Activated T-helper 1 cell treated with anti-CD3 and anti-CD28 coated beads, Interleukin-12 subunit alpha, Interleukin-12 subunit beta, Interleukin-2, Interleukin-4 antibody, amounts not matched to agents 30 ng/mL and 10 ng/mL and 1 ng/mL, durations not matched to agents 14 hours and 24 hours and 36 hours (primary cell): ENCODE measurements around the gene GALNT18. TPM values are rescaled to one million over a fixed set of nuclear protein-coding genes. Genes with fewer than 3 reads are reported as not detected.

Source experiments
- DNase-seq: peaks from one replicate; pipeline ENCODE4 v3.0.0; 2021; ENCODE audit warnings: low spot score
- H3K27ac Mint-ChIP-seq: one replicate; pipeline ENCODE4 v1.8.0; 2021; ENCODE audit warnings: mild to moderate bottlenecking, mixed read lengths
- H3K27me3 Mint-ChIP-seq: one replicate; pipeline ENCODE4 v1.8.0; 2022; ENCODE audit warnings: mild to moderate bottlenecking, moderate library complexity, mixed read lengths; ENCODE audit not compliant: insufficient read depth
- H3K36me3 Mint-ChIP-seq: one replicate; pipeline ENCODE4 v1.8.0; 2021; ENCODE audit warnings: low read depth, mixed read lengths
- H3K4me1 Mint-ChIP-seq: one replicate; pipeline ENCODE4 v1.8.0; 2021; ENCODE audit warnings: low read depth, mixed read lengths
- H3K4me3 Mint-ChIP-seq: one replicate; pipeline ENCODE4 v1.8.0; 2021; ENCODE audit warnings: mild to moderate bottlenecking, moderate library complexity, mixed read lengths
- H3K9me3 Mint-ChIP-seq: one replicate; pipeline ENCODE4 v1.8.0; 2021; ENCODE audit warnings: mixed read lengths
- intact Hi-C: fragments of 100-400 bp; cut with micrococcal nuclease; formaldehyde crosslinking; loops from one replicate; pipeline ENCODE4 v1.15.1; 2024
- total RNA-seq: library from RNA; stranded (reverse); gene quantifications from 2 replicates; pipeline ENCODE4 v1.2.3, GENCODE V29; 2022

The GALNT18 gene
- total RNA-seq, 1 donor from 2014 or later, result 5.3 TPM

DNA sequence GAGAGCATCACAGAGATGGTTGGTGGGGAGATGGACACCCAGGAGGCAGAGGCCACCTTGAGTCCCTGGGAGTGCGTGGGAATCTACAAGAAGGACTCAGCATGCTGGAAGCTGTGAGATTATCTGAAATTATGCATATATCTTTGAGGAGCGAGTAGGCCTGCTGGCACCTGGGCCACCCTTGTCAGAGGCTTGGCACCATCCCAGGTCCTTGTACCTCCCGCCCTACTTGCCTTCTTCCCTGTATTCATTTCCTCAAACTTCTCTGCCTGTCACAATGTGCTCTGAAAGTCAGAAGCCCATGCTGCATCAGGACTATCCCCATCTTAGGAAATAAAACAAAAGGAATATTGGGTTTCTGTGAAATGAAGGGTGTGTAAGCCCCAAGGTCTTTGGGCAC is 135.8 kb downstream of the GALNT18 start:
- DNase-seq, result no peak
- Mint-ChIP-seq H3K27ac (no peak overlapping the region), H3K9me3 (no peaks in the 10 kb centered on the region), H3K27me3 (peaks cover 8% of the 10 kb centered on the region), H3K4me1 (no peaks in the 10 kb centered on the region), H3K36me3 (no peaks in the 10 kb centered on the region), H3K4me3 (no peak overlapping the region)
- intact Hi-C loops, result no loop called here

DNA sequence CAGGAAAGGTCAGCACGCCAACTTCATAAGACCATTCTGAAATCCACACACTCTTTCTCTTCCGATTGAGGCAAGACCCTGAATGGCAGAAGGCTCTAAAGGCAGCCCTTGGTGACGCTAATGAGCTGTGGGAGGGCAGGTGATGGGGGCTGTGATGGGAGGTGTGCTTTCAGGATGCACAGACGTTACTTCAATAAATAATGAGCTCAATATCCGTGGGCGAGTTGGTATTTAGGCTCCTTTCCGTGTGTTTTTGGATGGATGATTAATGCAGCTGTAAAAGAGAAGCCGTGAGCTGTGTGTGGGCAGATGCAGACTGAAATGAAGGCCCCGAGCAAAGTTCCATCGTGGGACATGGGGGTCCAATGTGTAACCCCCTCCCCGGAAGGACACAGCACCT is 138.2 kb downstream of the GALNT18 start:
- H3K4me1 Mint-ChIP-seq, result no peaks in the 10 kb centered on the region
- H3K27ac Mint-ChIP-seq, result no peak overlapping the region
- H3K4me3 Mint-ChIP-seq, result no peak overlapping the region
- H3K36me3 Mint-ChIP-seq, result no peaks in the 10 kb centered on the region
- H3K9me3 Mint-ChIP-seq, result no peaks in the 10 kb centered on the region
- intact Hi-C loops, result no loop called here
- H3K27me3 Mint-ChIP-seq, result peaks cover 8% of the 10 kb centered on the region
- no peak for DNase-seq

DNA sequence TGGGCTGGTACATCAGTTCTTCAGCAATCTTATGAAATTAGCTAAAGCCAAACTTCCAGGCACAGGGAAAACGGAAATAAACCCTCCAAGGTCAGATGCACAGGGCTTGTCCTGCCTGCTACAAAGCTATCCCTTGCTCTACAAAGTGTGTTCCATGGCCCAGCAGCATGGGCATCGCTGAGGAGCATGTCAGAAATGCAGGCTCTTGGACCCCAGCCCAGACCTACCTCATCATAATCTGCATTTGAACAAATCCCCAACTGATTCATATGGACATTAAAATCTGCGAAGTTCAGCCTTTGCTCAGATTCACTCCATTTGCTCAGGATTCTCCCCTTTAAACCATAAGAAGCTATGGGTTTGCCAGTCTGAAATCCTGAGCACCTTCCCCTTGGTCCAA is 139.1 kb downstream of the GALNT18 start:
- intact Hi-C loops, result no loop called here
- Mint-ChIP-seq H3K27me3 (peaks cover 8% of the 10 kb centered on the region), H3K27ac (no peak overlapping the region), H3K9me3 (no peaks in the 10 kb centered on the region), H3K36me3 (no peaks in the 10 kb centered on the region), H3K4me3 (no peak overlapping the region), H3K4me1 (no peaks in the 10 kb centered on the region)
- DNase-seq, result no peak

DNA sequence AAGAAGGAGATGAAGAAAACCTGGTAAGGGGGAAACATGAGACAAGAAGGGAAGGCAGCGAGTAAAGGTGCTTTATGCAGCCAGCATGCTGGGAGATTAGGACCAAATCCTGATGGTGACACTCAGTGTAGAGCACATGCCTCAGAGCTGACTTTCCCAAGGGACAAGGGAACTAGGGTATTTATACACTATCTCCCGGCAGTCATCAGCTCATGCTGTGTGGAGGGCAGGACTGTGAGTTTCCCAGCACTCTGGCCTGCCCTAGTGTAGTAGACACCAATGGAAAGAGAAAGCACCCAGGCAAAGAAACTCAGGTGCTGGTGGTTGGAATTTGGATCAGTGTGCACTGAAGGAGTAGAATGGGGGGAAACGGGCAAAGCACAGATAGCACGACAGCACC is 140.4 kb downstream of the GALNT18 start:
- intact Hi-C loops, result no loop called here
- no peak for DNase-seq
- no peaks in the 10 kb centered on the region for H3K36me3 Mint-ChIP-seq
- H3K27ac Mint-ChIP-seq, result no peak overlapping the region
- peaks cover 6% of the 10 kb centered on the region for H3K27me3 Mint-ChIP-seq
- no peaks in the 10 kb centered on the region for H3K9me3 Mint-ChIP-seq
- no peaks in the 10 kb centered on the region for H3K4me1 Mint-ChIP-seq
- no peak overlapping the region for H3K4me3 Mint-ChIP-seq

DNA sequence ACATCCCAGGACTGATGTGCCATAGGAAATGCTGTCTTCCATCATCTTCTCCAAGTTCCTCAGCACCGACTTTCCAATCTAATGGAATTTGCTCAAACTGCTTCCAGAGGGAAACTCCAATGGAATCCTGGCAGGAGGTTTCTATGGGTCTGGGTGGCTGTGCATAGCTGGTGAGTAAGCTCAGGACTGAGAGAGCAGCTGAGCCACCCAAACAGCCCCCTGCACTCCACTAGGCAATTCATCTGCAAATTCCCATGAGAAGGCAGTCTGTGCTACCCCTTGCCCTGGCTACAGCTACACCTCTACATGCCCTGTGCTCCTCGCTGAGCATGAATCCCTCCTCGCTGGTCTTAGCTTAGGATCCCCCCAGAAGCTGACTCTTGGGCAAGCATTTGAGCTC is 140.8 kb downstream of the GALNT18 start:
- no peaks in the 10 kb centered on the region for H3K36me3 Mint-ChIP-seq
- intact Hi-C loops, result no loop called here

DNA sequence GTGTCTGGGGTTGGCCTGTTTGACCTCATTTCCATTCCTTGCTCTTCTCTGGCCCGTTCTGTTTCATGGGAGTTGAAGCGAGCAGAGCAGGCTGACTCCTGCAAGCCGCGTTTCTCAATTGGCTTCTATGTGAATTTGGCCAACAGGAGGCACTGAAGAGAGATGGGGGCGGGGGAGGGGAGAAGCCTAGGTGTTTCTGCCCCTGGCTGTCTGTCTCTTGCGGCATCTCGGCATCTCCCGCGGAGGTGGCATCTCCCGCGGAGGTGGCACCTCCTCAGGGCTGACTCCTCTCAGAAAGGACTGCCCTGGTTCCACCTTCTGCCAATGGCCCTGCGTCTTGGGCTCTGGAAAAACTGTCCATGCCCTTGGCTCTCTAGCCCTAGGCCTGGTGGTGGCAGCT is 143.1 kb downstream of the GALNT18 start:
- H3K27ac Mint-ChIP-seq, result no peak overlapping the region
- no peaks in the 10 kb centered on the region for H3K9me3 Mint-ChIP-seq
- H3K4me3 Mint-ChIP-seq, result no peak overlapping the region
- DNase-seq, result no peak
- peaks cover 2% of the 10 kb centered on the region for H3K27me3 Mint-ChIP-seq
- H3K36me3 Mint-ChIP-seq, result no peaks in the 10 kb centered on the region
- intact Hi-C loops, result no loop called here
- H3K4me1 Mint-ChIP-seq, result no peaks in the 10 kb centered on the region

More for the DNA sequence above, 140.8 kb downstream of the GALNT18 start:
- DNase-seq, result no peak
- no peak overlapping the region for H3K4me3 Mint-ChIP-seq
- no peaks in the 10 kb centered on the region for H3K4me1 Mint-ChIP-seq
- no peaks in the 10 kb centered on the region for H3K9me3 Mint-ChIP-seq
- no peak overlapping the region for H3K27ac Mint-ChIP-seq
- H3K27me3 Mint-ChIP-seq, result peaks cover 6% of the 10 kb centered on the region

DNA sequence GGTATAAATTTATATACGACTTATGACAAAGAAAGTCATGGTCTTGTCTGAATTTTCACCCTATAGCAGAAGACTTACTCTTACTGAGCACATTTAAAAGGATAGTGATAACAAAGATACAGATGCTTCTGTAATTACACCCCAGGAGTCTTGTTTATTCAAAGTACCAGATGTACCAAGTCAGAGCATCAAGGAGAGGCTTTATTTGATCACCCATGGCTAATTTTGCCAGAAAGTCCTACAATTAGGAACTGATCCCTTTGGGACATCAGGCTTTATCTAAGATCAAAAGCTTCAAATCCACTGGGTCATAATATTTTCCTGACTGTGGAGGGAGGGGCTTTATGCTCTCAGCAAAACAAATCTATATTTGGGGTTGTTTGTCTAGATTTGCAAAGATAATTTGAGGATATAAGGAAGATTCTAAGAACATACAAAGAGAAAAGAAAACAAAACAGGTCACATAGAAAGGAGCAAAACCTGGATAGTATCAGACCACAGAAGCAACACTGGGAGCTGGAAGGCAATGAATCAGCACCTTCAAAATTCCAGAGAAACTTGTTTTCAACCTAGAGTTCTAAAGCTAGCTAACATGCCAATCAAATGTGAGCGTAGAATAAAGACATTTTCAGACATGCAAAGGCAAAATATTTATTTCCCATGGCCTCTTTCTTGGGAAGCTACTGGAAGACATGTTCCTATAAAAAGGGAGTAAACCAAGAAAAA is 143.9 kb downstream of the GALNT18 start:
- peaks cover 2% of the 10 kb centered on the region for H3K27me3 Mint-ChIP-seq
- no peak overlapping the region for H3K27ac Mint-ChIP-seq
- no peak for DNase-seq
- H3K4me1 Mint-ChIP-seq, result no peaks in the 10 kb centered on the region
- no peaks in the 10 kb centered on the region for H3K36me3 Mint-ChIP-seq
- H3K9me3 Mint-ChIP-seq, result no peaks in the 10 kb centered on the region
- no peak overlapping the region for H3K4me3 Mint-ChIP-seq
- intact Hi-C loops, result no loop called here

DNA sequence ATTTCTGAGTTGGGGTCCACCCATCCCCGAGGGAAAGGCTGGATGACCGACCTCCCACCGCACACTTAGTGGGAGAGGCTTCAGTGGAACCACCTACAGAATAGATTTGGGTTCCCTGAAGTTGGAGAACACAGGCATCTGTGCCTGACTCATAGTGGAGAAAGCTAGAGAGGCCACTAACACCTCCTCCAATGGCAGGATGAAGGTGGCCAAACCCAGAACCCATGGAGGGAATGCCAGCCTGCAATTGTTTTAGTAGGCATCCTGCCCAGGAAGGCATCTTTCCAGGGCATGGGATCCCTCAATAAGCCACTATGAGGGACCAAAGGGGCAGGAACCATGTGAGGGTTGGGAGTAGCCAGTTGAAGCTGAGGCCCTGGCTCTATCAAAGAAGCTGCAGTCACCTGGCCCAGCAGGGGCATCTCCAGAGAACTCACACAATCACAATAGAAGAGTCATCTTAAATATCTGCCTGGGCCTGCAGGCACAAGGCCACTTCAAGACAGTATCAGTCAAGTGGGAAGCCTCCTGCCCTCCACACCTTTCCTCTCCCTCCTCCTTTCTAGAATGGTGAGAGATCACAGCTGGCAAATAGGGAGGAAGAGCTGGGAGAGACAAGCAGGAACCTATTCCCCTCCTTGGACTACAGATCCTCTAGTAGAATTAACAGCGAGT is 144.7 kb downstream of the GALNT18 start:
- Mint-ChIP-seq H3K9me3 (no peaks in the 10 kb centered on the region), H3K27ac (no peak overlapping the region), H3K4me3 (no peak overlapping the region), H3K27me3 (peaks cover 4% of the 10 kb centered on the region), H3K36me3 (no peaks in the 10 kb centered on the region), H3K4me1 (no peaks in the 10 kb centered on the region)
- intact Hi-C loops, result no loop called here
- DNase-seq, result no peak

DNA sequence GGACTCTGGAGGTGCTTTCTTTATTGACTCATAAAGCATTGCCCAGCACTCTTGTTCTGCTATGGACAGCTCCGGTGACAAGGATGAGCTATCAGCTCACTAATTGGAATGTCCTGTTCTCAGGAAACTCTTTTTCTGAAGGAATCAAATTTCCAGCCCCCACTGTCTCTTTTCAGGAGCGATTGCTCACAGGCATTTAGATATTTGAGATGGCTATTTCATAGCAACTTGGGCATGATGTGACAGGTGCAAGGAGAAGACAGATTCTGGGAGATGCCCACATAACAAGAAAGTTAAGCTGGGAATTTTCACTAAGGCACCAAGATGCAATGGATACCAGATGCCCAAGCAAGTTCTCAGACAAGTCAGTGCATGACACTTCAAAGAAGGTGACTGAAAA is 145.3 kb downstream of the GALNT18 start:
- intact Hi-C loops, result no loop called here
- no peaks in the 10 kb centered on the region for H3K9me3 Mint-ChIP-seq

DNA sequence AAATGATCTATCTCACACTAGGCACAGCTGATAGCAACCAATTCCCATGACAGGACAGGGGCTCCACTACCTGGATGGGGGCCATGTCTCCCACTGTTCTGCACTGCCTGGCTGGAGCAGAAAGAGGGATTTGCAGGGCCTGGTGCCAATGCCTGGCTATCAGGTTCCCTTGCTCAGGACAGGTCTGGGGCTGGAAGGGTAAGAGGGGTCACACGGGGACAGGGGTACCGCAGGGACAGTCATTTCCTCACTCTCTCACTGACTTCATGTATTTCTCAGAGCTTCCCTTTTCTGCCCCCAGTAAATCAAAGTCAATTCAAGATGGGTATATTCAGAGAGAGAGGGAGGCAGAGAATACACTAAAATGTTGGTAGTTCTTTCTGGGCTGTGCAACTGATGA is 149.7 kb downstream of the GALNT18 start:
- Mint-ChIP-seq H3K4me3 (no peak overlapping the region), H3K9me3 (no peaks in the 10 kb centered on the region), H3K27ac (no peak overlapping the region), H3K27me3 (peaks cover 2% of the 10 kb centered on the region), H3K4me1 (no peaks in the 10 kb centered on the region), H3K36me3 (no peaks in the 10 kb centered on the region)
- intact Hi-C loops, result no loop called here
- DNase-seq, result no peak

More for the DNA sequence above, 145.3 kb downstream of the GALNT18 start:
- no peak overlapping the region for H3K4me3 Mint-ChIP-seq
- no peaks in the 10 kb centered on the region for H3K36me3 Mint-ChIP-seq
- DNase-seq, result no peak
- no peak overlapping the region for H3K27ac Mint-ChIP-seq
- H3K4me1 Mint-ChIP-seq, result no peaks in the 10 kb centered on the region
- H3K27me3 Mint-ChIP-seq, result peaks cover 4% of the 10 kb centered on the region

DNA sequence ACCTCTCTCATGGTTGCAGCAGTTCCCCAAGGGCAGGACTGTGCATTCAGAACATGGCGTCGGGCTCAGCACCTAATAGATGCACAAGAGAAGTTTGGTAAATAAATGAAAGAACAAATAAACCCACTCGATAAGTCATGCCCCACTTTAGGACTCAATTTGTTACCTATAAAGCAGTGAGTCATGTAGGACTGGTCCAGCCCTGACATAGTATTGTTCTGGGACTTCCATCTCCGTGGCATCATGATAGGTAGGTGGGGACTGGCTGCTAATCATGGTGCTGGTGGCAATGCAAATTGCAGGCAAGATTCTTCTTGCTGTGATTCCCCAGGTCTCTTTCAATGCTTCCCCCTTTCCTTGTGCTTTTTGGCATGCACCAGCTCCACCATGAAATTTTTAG is 150.6 kb downstream of the GALNT18 start:
- Mint-ChIP-seq H3K9me3 (no peaks in the 10 kb centered on the region), H3K27ac (no peak overlapping the region), H3K36me3 (no peaks in the 10 kb centered on the region), H3K4me1 (no peaks in the 10 kb centered on the region), H3K4me3 (no peak overlapping the region), H3K27me3 (peaks cover 2% of the 10 kb centered on the region)
- DNase-seq, result no peak
- intact Hi-C loops, result no loop called here

DNA sequence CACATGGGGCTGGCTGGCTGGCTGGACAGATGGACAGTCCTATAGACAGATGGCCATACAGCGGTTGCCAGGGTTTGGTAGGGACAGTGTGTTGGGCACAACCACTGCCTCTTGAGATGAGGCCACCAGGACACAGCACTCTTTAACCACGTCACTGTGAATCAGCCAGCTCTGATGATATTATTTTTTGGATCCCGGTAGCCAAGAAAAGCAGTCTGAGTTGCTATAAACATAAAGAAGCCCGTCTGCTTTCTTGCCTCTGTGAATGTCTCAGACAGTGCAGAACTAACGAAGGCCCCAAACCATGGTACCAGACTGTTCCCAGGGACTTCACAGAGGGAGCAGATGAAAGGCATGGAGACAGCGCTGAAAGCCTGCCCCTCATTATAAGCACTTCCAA is 152.9 kb downstream of the GALNT18 start:
- H3K27me3 Mint-ChIP-seq, result peaks cover 2% of the 10 kb centered on the region
- H3K27ac Mint-ChIP-seq, result no peak overlapping the region
- no peak for DNase-seq
- no peaks in the 10 kb centered on the region for H3K36me3 Mint-ChIP-seq
- H3K4me1 Mint-ChIP-seq, result no peaks in the 10 kb centered on the region
- no peaks in the 10 kb centered on the region for H3K9me3 Mint-ChIP-seq
- intact Hi-C loops, result no loop called here
- no peak overlapping the region for H3K4me3 Mint-ChIP-seq

DNA sequence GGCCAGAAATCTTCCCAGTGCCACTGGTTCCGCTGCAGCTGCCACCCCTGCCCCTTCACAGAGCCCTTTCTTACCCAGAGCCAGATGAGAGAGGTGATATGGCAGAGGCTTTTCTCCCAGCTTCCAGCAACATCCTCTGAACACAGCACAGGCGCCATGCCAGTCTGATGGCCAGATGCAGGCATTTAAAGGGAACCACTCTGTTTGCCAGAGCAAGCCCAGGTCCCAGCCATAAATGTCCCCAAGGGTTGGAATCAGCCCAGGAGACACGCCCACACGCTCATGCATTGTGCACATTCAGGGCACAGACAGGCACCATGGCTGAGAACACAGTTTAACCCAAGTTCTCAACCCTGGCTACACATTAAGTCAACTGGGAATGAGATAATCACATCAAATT is 154.5 kb downstream of the GALNT18 start:
- H3K27ac Mint-ChIP-seq, result no peak overlapping the region
- intact Hi-C loops, result no loop called here
- no peak for DNase-seq
- no peaks in the 10 kb centered on the region for H3K9me3 Mint-ChIP-seq
- no peaks in the 10 kb centered on the region for H3K36me3 Mint-ChIP-seq
- H3K27me3 Mint-ChIP-seq, result no peaks in the 10 kb centered on the region
- H3K4me3 Mint-ChIP-seq, result no peak overlapping the region
- H3K4me1 Mint-ChIP-seq, result no peaks in the 10 kb centered on the region
